Neural progenitor cell (in vitro differentiated cells): ENCODE results near the gene OLFM1.

Experiments used
- CTCF ChIP-seq: fragments of 200-600 bp; sonication (generic); IDR thresholded peaks from 2 replicates; pipeline ENCODE4 v1.5.1; 2017; ENCODE audit warnings: antibody characterized with exemption, mild to moderate bottlenecking
- EZH2 ChIP-seq: fragments of 200-600 bp; sonication (generic); IDR thresholded peaks from 2 replicates; pipeline ENCODE4 v1.6.1; 2017; ENCODE audit warnings: antibody characterized with exemption, mild to moderate bottlenecking, moderate library complexity

DNA sequence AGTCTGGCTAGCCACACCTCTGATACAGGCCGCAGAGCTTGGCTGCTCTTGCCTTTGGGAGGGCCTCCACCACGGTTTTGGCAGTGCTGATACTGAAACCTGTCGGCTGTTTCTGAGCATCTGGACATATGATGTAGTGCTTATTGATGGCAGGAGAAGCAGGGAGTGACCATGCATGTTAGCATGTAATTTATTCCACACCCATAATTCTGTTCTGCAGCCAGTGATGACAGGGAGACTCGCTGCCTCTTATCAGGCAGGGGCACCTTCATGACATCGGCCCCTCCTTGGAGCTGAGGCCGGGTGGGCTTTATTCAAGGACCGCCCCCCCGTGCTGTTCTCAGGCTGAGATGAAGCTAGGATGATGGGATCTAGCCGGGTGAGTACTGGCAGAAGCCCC, 49.0 kb downstream of the OLFM1 start:
- TF ChIP-seq CTCF = no peak
- TF ChIP-seq EZH2 = no peak
